Progenitor cell of endocrine pancreas (in vitro differentiated cells): Measurements from ENCODE around the gene MTX1. TPM values are rescaled to one million over a fixed set of nuclear protein-coding genes. Genes with fewer than 3 reads are reported as not detected.
A peak's percentile ranks its signal among the peaks of the same experiment; 100 is the strongest.
"Not testable (repeated sequence)": the region's sequence is repeated elsewhere in the genome, so short reads cannot be mapped to it uniquely, and the experiment has no call there.

Source experiments
- DNase-seq: peaks from one replicate; pipeline ENCODE4 v3.0.0; 2021; ENCODE audit warnings: low spot score; ENCODE audit not compliant: unreplicated experiment
- H3K27ac Mint-ChIP-seq: 2 replicates; pipeline ENCODE4 v1.8.0; 2021; ENCODE audit warnings: mild to moderate bottlenecking, moderate library complexity, mixed read lengths
- H3K27me3 Mint-ChIP-seq: 2 replicates; pipeline ENCODE4 v1.8.0; 2021; ENCODE audit warnings: mixed read lengths
- H3K36me3 Mint-ChIP-seq: 2 replicates; pipeline ENCODE4 v1.8.0; 2022; ENCODE audit warnings: mixed read lengths; ENCODE audit not compliant: insufficient read depth
- H3K4me1 Mint-ChIP-seq: 2 replicates; pipeline ENCODE4 v1.8.0; 2021; ENCODE audit warnings: low read depth, mixed read lengths
- H3K4me3 Mint-ChIP-seq: 2 replicates; pipeline ENCODE4 v1.8.0; 2021; ENCODE audit warnings: low read depth, mild to moderate bottlenecking, moderate library complexity, mixed read lengths
- H3K9me3 Mint-ChIP-seq: 2 replicates; pipeline ENCODE4 v1.8.0; 2021; ENCODE audit warnings: low read depth, mixed read lengths
- total RNA-seq: library from RNA; stranded (reverse); gene quantifications from 2 replicates; pipeline ENCODE4 v1.2.1, GENCODE V29; 2021
- TF ChIP-seq, protein P1 (sequence below): fragments of 200-600 bp; sonication (generic); IDR thresholded peaks from one replicate; pipeline ENCODE4 v1.5.0; 2021; ENCODE audit warnings: antibody characterized with exemption, mild to moderate bottlenecking; ENCODE audit not compliant: unreplicated experiment

The MTX1 gene
- total RNA-seq, 1 donor from 2014 or later = 38.7 TPM

DNA sequence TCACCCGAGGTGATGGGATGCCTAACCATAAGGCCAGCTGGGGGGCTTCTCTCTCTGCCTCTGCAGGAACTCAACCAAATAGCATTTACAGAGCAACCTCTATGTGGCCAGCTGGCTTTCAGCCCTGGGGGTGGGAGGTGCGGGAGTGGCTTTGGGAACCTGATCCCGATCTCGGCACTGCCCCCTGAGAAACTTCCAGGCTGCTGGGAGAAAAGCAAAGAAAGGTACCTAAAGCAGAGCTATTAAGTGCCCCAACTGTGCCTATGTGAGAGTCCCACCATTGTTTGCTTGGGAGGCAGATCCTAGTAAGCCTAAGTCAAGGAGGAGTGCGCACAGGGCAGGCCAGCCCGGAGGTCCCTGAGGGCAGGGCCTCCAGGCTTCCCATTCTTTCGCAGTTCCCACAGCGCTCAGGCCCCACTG is 42.4 kb upstream of the MTX1 start:
- Mint-ChIP-seq H3K36me3 (peaks cover 4% of the 10 kb centered on the region), H3K27ac (no peak overlapping the region), H3K4me1 (peaks cover 3% of the 10 kb centered on the region), H3K27me3 (peaks cover 2% of the 10 kb centered on the region), H3K4me3 (no peak overlapping the region), H3K9me3 (no peaks in the 10 kb centered on the region)
- TF ChIP-seq, protein P1, sequence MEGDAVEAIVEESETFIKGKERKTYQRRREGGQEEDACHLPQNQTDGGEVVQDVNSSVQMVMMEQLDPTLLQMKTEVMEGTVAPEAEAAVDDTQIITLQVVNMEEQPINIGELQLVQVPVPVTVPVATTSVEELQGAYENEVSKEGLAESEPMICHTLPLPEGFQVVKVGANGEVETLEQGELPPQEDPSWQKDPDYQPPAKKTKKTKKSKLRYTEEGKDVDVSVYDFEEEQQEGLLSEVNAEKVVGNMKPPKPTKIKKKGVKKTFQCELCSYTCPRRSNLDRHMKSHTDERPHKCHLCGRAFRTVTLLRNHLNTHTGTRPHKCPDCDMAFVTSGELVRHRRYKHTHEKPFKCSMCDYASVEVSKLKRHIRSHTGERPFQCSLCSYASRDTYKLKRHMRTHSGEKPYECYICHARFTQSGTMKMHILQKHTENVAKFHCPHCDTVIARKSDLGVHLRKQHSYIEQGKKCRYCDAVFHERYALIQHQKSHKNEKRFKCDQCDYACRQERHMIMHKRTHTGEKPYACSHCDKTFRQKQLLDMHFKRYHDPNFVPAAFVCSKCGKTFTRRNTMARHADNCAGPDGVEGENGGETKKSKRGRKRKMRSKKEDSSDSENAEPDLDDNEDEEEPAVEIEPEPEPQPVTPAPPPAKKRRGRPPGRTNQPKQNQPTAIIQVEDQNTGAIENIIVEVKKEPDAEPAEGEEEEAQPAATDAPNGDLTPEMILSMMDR = no peak
- DNase-seq = no peak

DNA sequence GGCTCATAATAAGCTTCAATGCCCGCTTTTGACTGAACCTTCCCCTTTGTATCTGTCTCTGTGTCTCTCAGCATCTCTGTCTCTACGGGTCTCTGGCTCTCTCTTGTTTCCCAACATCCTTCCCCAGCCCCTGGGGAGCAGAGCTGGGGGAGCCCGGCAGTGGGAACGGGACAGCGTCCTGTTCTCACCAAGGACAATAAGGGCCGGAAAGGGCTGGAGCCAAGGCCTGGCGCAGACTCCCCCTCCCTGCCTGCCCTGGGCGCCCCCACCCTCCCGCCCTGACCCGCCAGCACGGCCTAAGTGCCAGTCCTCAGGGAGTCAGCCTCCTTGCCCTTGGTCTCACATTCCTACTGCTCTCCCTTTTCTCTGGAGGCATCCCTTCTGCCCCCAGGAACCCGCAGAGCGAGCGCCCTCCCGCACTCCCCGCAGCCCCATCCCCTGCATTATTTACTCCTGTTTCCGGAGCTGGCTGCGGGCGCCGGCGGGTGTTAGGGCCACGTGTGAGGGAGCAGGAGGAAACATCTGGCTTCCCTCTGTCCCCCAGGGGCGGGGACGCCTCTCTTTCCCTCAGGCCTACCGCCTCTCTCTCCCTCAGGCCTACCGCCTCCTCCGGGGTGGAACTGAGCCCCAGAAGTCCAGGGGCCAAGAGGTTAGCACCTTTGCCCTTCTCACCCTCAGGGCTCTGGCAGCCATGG is 41.9 kb upstream of the MTX1 start:
- Mint-ChIP-seq H3K4me3 (no peak overlapping the region), H3K27ac (no peak overlapping the region), H3K4me1 (peaks cover 3% of the 10 kb centered on the region), H3K27me3 (peaks cover 2% of the 10 kb centered on the region), H3K9me3 (no peaks in the 10 kb centered on the region), H3K36me3 (peaks cover 4% of the 10 kb centered on the region)
- DNase-seq = no peak
- TF ChIP-seq, protein P1 = no peak

DNA sequence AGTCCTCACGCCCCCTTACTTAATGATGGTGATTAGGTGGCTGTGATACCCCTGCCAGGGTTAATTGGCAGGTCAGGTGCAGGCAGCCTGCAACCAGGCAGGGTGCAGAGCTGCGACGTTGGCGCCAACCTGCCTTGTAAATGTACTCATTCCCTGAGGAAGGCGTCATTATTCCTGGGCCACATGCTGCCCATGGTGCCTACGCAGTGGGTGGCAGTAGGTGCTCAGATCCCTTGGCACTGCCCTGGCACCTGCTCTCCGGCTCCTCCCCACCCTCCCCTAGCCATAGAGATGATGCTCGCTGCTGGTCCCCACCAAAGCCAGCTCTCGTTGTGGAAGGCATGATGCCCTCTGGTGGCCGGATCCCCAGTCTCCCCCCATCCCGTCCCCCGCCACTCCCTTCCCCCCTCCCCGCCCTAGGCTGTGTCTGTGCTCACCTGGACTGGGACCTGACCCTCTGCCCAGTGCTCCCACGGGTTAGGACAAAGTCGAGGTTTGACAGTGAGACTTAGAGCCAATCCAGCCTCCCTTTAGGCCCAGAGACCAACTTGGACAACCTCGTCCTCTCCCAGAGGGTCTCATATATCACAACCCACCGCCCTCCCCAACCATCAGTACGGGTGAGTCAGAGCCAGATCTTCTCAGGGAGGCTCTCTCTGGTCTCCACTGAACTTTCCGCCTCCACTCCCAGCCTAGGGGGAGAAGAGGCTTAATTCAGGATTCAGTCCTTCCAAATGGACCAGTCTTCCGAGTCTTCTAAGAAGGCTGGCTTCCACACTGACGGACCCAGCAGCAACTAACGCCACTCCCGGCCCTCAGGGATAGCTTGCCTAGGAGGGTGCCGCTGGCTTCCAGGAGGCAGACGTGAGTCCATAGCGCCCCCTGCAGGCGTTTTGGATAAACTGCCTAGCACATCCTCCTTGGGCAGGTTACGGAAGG is 41.1 kb upstream of the MTX1 start:
- H3K4me1 Mint-ChIP-seq = peaks cover 7% of the 10 kb centered on the region
- peaks cover 2% of the 10 kb centered on the region for H3K27me3 Mint-ChIP-seq
- peak overlapping the region; percentile 76 for H3K27ac Mint-ChIP-seq
- TF ChIP-seq, protein P1 = peak; percentile 80
- H3K4me3 Mint-ChIP-seq = peak overlapping the region; percentile 29
- DNase-seq = peak; percentile 79
- H3K9me3 Mint-ChIP-seq = no peaks in the 10 kb centered on the region
- H3K36me3 Mint-ChIP-seq = peaks cover 4% of the 10 kb centered on the region

DNA sequence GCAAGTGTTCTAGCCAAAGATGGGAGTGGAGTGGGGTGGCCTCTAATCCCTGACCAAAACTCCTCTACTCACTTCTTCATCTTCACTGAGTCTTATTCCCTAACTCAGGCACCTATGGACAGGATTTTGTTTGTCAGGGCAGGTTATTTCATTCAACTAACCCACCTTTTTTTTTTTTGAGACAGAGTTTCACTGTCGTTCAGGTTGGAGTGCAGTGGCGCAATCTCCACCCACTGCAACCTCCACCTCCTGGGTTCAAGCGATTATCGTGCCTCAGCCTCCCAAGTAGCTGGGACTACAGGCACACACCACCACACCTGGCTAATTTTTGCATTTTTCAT is 40.4 kb upstream of the MTX1 start:
- not testable (repeated sequence) for H3K27ac Mint-ChIP-seq, H3K36me3 Mint-ChIP-seq, DNase-seq, H3K4me3 Mint-ChIP-seq, H3K27me3 Mint-ChIP-seq, H3K4me1 Mint-ChIP-seq, H3K9me3 Mint-ChIP-seq

DNA sequence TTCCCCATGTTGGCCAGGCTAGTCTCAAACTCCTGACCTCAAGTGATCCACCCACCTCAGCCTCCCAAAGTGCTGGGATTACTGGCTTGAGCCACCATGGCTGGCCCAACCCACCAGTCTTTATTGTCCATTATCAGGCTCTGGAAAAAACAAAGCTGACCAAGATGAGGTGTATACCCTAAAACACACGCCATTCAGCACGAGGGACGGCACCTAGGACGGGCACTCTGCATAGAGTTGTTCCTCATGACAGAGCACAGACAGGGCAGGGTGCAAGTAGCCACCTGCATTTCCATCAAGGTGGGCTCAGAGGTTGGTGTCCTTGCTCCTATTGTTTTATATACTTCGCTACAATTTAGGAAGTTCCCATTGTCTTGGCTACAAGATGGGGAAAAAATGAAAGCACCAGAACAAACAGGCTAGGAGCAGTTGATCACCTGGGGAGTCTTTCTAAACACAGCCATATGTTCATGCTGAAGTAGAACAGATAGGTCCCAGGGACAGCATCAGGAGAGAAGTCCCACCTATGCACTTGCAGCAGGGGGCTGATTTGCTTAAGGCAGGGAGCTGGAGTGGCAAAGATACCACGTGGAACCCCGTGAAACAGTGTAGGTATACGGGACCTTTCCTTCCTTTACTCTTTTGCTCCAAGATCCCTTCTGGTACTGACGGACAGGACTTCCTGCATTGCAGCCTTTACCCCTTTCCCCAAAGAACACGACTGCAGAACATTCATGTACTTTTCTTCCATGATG is 39.9 kb upstream of the MTX1 start:
- H3K27me3 Mint-ChIP-seq = peaks cover 2% of the 10 kb centered on the region
- peaks cover 15% of the 10 kb centered on the region for H3K4me1 Mint-ChIP-seq
- no peak overlapping the region for H3K4me3 Mint-ChIP-seq
- H3K9me3 Mint-ChIP-seq = no peaks in the 10 kb centered on the region
- TF ChIP-seq, protein P1 = no peak
- no peak for DNase-seq
- peaks cover 4% of the 10 kb centered on the region for H3K36me3 Mint-ChIP-seq
- no peak overlapping the region for H3K27ac Mint-ChIP-seq
